ENCODE measurements around the gene PSD4.

Gene PSD4

DNA sequence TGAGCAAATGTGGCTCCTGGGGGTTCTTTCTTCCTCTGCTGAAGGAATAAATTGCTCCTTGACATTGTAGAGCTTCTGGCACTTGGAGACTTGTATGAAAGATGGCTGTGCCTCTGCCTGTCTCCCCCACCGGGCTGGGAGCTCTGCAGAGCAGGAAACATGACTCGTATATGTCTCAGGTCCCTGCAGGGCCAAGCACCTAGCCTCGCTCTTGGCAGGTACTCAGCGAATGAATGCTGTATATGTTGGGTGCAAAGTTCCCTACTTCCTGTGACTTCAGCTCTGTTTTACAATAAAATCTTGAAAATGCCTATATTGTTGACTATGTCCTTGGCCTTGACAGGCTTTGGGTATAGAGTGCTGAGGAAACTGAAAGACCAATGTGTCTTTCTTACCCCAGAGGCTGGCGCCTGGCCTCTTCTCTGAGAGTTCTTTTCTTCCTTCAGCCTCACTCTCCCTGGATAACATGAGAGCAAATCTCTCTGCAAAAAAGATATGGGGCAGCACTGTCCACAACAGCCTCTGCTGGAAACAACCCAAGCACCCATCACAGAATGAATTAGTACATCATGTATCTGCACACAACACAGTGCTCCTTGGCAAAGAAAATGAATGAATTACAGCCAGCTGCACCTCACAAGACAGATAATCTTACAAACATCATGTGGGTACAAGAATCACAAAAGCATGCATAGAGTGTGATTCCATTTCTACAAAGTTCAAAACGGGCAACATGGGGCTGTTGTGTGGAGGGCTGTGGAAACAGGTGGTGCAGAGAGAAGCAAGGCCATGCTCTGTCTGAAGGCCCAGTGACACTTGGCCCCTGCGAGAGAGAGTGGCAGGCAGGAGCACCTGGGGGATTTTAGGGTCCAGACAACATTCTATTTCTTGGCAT, 39.8 kb upstream of the PSD4 start:
- TF ChIP-seq, protein P1, sequence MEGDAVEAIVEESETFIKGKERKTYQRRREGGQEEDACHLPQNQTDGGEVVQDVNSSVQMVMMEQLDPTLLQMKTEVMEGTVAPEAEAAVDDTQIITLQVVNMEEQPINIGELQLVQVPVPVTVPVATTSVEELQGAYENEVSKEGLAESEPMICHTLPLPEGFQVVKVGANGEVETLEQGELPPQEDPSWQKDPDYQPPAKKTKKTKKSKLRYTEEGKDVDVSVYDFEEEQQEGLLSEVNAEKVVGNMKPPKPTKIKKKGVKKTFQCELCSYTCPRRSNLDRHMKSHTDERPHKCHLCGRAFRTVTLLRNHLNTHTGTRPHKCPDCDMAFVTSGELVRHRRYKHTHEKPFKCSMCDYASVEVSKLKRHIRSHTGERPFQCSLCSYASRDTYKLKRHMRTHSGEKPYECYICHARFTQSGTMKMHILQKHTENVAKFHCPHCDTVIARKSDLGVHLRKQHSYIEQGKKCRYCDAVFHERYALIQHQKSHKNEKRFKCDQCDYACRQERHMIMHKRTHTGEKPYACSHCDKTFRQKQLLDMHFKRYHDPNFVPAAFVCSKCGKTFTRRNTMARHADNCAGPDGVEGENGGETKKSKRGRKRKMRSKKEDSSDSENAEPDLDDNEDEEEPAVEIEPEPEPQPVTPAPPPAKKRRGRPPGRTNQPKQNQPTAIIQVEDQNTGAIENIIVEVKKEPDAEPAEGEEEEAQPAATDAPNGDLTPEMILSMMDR (IDR thresholded peaks at IDR 0.05), result no peak
- Histone ChIP-seq H3K36me3 (peaks cover 62% of the 10 kb centered on the region), H3K4me3 (ENCODE audit: low read depth in 1 of 2, low read length in 1 of 2) (no peak overlapping the region), H3K9me3 (no peaks in the 10 kb centered on the region), H3K27ac (peak overlapping the region; percentile 61), H3K4me1 (ENCODE audit: control insufficient read depth in 1 of 2, insufficient read depth in 1 of 2, low read depth in 1 of 2, low read length in 1 of 2) (peaks cover 44 to 48% of the 10 kb centered on the region in 2 experiments), H3K27me3 (no peaks in the 10 kb centered on the region)

DNA sequence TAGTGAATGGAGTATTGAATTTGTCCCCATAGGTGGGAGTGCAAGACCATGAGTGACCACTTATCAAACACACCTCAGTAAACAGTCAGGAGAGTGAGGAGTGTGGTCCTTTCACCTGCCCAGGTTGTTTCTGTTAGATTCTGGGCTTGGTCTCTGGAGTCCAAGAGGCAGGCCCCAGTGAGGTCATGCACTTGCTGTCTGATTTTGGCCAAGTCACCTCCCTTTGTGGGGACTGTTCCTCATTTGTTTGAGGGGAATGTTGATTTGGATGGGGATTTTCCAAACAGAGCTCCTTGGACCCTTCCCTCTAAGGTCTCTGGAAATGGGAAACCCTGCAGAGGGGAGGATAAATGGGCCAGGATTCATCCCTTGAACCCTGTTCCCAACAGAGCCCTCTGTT, 39.1 kb upstream of the PSD4 start:
- peaks cover 36 to 40% of the 10 kb centered on the region in 2 experiments for H3K4me1 ChIP-seq (ENCODE audit: control insufficient read depth in 1 of 2, insufficient read depth in 1 of 2, low read depth in 1 of 2, low read length in 1 of 2)
- TF ChIP-seq, protein P1 (IDR thresholded peaks at IDR 0.05), result no peak
- H3K36me3 ChIP-seq, result peaks cover 54% of the 10 kb centered on the region
- H3K27ac ChIP-seq, result peak overlapping the region; percentile 61
- no peak overlapping the region for H3K4me3 ChIP-seq (ENCODE audit: low read depth in 1 of 2, low read length in 1 of 2)
- no peaks in the 10 kb centered on the region for H3K27me3 ChIP-seq
- H3K9me3 ChIP-seq, result no peaks in the 10 kb centered on the region

DNA sequence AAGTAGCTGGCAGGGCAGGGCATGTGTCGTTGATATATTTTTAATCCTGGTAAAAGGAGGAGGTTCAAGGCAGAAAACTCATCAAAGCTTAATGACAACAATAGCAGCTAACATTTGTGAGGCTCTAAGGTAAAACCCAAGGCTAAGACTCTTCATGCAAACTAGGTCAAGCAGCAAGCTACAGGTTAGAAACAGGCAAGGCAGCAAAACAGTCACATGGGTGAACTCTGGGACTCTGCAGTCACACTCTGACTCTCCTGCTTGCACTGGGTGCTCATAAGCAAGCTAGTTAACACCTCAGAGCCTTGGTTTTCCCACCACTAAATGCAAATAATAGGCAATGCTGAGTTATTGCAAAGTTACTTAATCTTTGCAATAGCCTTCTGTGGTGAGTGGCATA, 38.5 kb upstream of the PSD4 start:
- Histone ChIP-seq H3K4me3 (ENCODE audit: low read depth in 1 of 2, low read length in 1 of 2) (no peak overlapping the region), H3K9me3 (no peaks in the 10 kb centered on the region), H3K27ac (peak overlapping the region; percentile 61), H3K4me1 (ENCODE audit: control insufficient read depth in 1 of 2, insufficient read depth in 1 of 2, low read depth in 1 of 2, low read length in 1 of 2) (peaks cover 30 to 34% of the 10 kb centered on the region in 2 experiments), H3K27me3 (no peaks in the 10 kb centered on the region), H3K36me3 (peaks cover 48% of the 10 kb centered on the region)
- TF ChIP-seq, protein P1 (IDR thresholded peaks at IDR 0.05), result no peak

DNA sequence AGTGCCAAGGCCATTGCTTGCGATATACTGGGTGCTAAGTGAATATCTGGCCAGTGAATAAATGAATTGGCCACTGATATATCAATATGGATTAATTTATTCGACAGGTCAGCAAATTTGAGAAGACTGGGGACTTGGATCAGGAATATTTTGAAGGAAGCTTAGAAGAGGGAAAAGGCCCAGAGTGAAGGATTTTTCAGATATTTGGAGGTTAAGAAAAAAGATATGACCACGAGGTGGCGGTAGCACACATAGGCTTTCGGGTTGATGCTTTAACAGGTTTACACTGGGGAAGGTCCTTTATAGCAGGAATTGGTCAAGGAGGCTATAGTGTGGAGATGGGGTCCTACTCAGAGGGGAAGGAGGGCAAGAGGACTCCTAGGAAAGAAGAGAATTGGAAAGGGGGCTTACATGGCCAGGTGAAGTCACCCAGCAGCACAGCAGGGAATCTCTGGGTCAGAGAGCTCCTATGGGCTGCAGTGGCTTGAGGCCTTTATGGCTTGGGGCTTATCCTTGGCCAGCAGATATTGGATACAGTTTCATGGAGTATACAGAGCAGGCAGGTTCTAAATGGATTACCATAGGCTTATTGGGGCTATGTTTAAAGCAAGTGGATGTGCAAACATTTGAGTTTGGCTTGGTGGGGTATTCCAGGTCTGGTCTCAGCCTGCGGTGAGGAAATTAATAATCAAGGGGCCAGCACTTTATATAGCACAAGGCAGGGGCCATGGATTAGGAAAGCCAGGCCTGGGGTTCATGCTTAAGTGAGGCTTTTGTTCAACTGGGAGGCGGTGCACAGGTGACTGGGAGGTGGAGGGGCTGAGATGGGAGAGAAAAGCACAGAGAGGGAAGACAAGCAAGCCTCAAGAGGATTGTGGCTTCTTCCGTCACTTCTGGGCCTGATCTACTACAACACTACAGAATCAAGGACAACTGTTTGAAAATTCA, 36.7 kb upstream of the PSD4 start:
- no peaks in the 10 kb centered on the region for H3K27me3 ChIP-seq
- H3K36me3 ChIP-seq, result peaks cover 32% of the 10 kb centered on the region
- peaks cover 18 to 22% of the 10 kb centered on the region in 2 experiments for H3K4me1 ChIP-seq (ENCODE audit: control insufficient read depth in 1 of 2, insufficient read depth in 1 of 2, low read depth in 1 of 2, low read length in 1 of 2)
- no peaks in the 10 kb centered on the region for H3K9me3 ChIP-seq
- no peak overlapping the region for H3K27ac ChIP-seq
- TF ChIP-seq, protein P1 (IDR thresholded peaks at IDR 0.05), result peak; percentile 57
- no peak overlapping the region for H3K4me3 ChIP-seq (ENCODE audit: low read depth in 1 of 2, low read length in 1 of 2)

DNA sequence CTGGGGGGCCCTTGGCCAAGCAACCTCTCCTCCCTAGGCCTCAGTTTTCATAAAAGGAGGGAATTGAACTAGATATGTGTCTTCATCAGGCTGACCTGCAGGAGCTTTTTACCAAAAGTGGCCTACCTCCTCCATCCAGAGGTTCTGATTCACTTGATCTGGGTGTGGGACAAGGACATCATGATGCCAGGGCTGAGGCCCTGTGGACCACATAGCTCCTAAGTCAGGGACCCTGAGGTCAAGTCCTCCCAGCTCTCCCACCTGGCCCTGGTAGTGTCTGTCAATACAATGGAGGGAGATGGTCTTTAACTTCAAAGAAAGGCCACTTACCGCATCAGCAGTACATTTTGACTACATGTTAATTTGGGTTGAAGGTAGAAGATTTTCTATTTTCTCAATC, 35.9 kb upstream of the PSD4 start:
- Histone ChIP-seq H3K36me3 (peaks cover 25% of the 10 kb centered on the region), H3K27ac (no peak overlapping the region), H3K9me3 (no peaks in the 10 kb centered on the region), H3K4me3 (ENCODE audit: low read depth in 1 of 2, low read length in 1 of 2) (no peak overlapping the region), H3K27me3 (no peaks in the 10 kb centered on the region), H3K4me1 (ENCODE audit: control insufficient read depth in 1 of 2, insufficient read depth in 1 of 2, low read depth in 1 of 2, low read length in 1 of 2) (peaks cover 14 to 22% of the 10 kb centered on the region in 2 experiments)
- TF ChIP-seq, protein P1 (IDR thresholded peaks at IDR 0.05), result no peak
